HepG2 (cell line): ENCODE data around the gene TAF6. TPM values are rescaled to one million over a fixed set of nuclear protein-coding genes. Genes with fewer than 3 reads are reported as not detected.

ENCODE experiments used
- AHR ChIP-seq: IDR thresholded peaks from 2 replicates; pipeline ENCODE4 v1.6.1; 2018; ENCODE audit warnings: missing genetic modification reagents, missing compliant biosample characterization
- IRF2 ChIP-seq: IDR thresholded peaks from 2 replicates; pipeline ENCODE4 v1.6.1; 2018; ENCODE audit warnings: missing genetic modification reagents, missing compliant biosample characterization
- KLF16 ChIP-seq, 2 experiments: sonication (generic) in 1 of 2; formaldehyde crosslinking in 1 of 2; IDR thresholded peaks; 2 replicates each; pipeline versions ENCODE4 v1.6.1 to v1.8.0; 2016 to 2023; ENCODE audit warnings: missing genetic modification reagents in 2 of 2, missing compliant biosample characterization in 1 of 2
- KLF9 ChIP-seq: IDR thresholded peaks from 2 replicates; pipeline ENCODE4 v1.6.1; 2016; ENCODE audit warnings: low read depth
- RARG ChIP-seq: sonication (generic); formaldehyde crosslinking; IDR thresholded peaks from 2 replicates; pipeline ENCODE4 v1.4.0; 2020; ENCODE audit warnings: low read depth, mild to moderate bottlenecking, missing genetic modification reagents
- REL ChIP-seq: sonication (generic); formaldehyde crosslinking; conservative IDR thresholded peaks from 2 replicates; pipeline ENCODE4 v1.8.0; 2022; ENCODE audit warnings: mild to moderate bottlenecking, missing genetic modification reagents, moderate library complexity
- RXRA ChIP-seq: sonication (generic); formaldehyde crosslinking; IDR thresholded peaks from 2 replicates; pipeline ENCODE4 v1.5.1; 2020; ENCODE audit warnings: missing genetic modification reagents
- SP1 ChIP-seq, 2 experiments: fragments of 450-650 bp in 1 of 2; sonication (generic) in 1 of 2; formaldehyde crosslinking in 1 of 2; IDR thresholded peaks; 2 replicates each; pipeline versions ENCODE4 v1.4.0 to v1.6.1; 2016 to 2020; ENCODE audit warnings: missing genetic modification reagents in 1 of 2
- STAG1 ChIP-seq: sonication (generic); formaldehyde crosslinking; IDR thresholded peaks from 2 replicates; pipeline ENCODE4 v1.4.0; 2020; ENCODE audit warnings: missing genetic modification reagents
- ZFX ChIP-seq: sonication (generic); formaldehyde crosslinking; IDR thresholded peaks from 2 replicates; pipeline ENCODE4 v1.4.0; 2020; ENCODE audit warnings: mild to moderate bottlenecking, low read depth, missing genetic modification reagents, moderate library complexity
- ZNF20 ChIP-seq: sonication (generic); formaldehyde crosslinking; IDR thresholded peaks from 2 replicates; pipeline ENCODE4 v1.4.0; 2020; ENCODE audit warnings: mild to moderate bottlenecking, moderate library complexity, missing genetic modification reagents
- ZNF205 ChIP-seq: IDR thresholded peaks from 2 replicates; pipeline ENCODE4 v1.6.1; 2018; ENCODE audit warnings: missing biosample characterization, missing genetic modification reagents
- ZNF235 ChIP-seq: sonication (generic); formaldehyde crosslinking; IDR thresholded peaks from 2 replicates; pipeline ENCODE4 v1.8.1; 2023; ENCODE audit warnings: mild to moderate bottlenecking, missing genetic modification reagents, borderline replicate concordance
- ZNF24 ChIP-seq: fragments of 450-650 bp; IDR thresholded peaks from 2 replicates; pipeline ENCODE4 v1.6.1; 2017; ENCODE audit warnings: antibody characterized with exemption, mild to moderate bottlenecking
- ZNF335 ChIP-seq: sonication (generic); formaldehyde crosslinking; IDR thresholded peaks from 2 replicates; pipeline ENCODE4 v1.4.0; 2020; ENCODE audit warnings: missing genetic modification reagents
- ZNF543 ChIP-seq: sonication (generic); formaldehyde crosslinking; IDR thresholded peaks from 2 replicates; pipeline ENCODE4 v1.4.0; 2020; ENCODE audit warnings: mild to moderate bottlenecking, missing genetic modification reagents
- ZNF777 ChIP-seq: sonication (generic); formaldehyde crosslinking; IDR thresholded peaks from 2 replicates; pipeline ENCODE4 v1.4.0; 2020; ENCODE audit warnings: missing genetic modification reagents
- polyA plus RNA-seq, 8 experiments: library from polyadenylated mRNA; depleted of rRNA in 3 of 8; stranded (reverse) in 7 of 8; unstranded in 1 of 8; fragments of >200 nt; fragmentation: Illumina TruSeq in 4 of 8; extraction: Trizol in 4 of 8; gene quantifications; 2 replicates each; pipeline versions ENCODE4 v1.2.1 to v1.2.3, GENCODE V29; 2011 to 2016; ENCODE audit warnings: low read depth in 4 of 8, missing spikeins in 1 of 8, mixed read lengths in 1 of 8; ENCODE audit not compliant: insufficient read depth in 1 of 8
- total RNA-seq, 5 experiments: library from RNA; depleted of rRNA; stranded (reverse); fragments of >200 nt; fragmentation: Illumina TruSeq; extraction: Trizol; gene quantifications; 2 replicates each; pipeline ENCODE4 v1.2.3, GENCODE V29; 2016; ENCODE audit warnings: low read depth in 1 of 5
- TF ChIP-seq, protein P1 (sequence below), 2 experiments: sonication (generic) in 1 of 2; formaldehyde crosslinking in 1 of 2; IDR thresholded peaks; 2 replicates each; pipeline versions ENCODE4 v1.6.1 to v1.9.0; 2014 to 2022; ENCODE audit warnings: antibody characterized with exemption in 1 of 2, borderline replicate concordance in 1 of 2, inconsistent platforms in 1 of 2, low read depth in 1 of 2, missing genetic modification reagents in 1 of 2
- TF ChIP-seq, protein P2 (sequence below): sonication (generic); formaldehyde crosslinking; IDR thresholded peaks from 2 replicates; pipeline ENCODE4 v1.4.0; 2020; ENCODE audit warnings: missing genetic modification reagents
- TF ChIP-seq, protein P3 (sequence below): sonication (generic); formaldehyde crosslinking; IDR thresholded peaks from 2 replicates; pipeline ENCODE4 v1.5.1; 2020; ENCODE audit warnings: missing genetic modification reagents, mild to moderate bottlenecking, borderline replicate concordance

Gene TAF6
- total and polyA plus RNA-seq, 2 of the 13 experiments (the other 11 are each of a cell fraction or from before 2014, with no cell fraction given) = 12.9 to 18.8 TPM

DNA sequence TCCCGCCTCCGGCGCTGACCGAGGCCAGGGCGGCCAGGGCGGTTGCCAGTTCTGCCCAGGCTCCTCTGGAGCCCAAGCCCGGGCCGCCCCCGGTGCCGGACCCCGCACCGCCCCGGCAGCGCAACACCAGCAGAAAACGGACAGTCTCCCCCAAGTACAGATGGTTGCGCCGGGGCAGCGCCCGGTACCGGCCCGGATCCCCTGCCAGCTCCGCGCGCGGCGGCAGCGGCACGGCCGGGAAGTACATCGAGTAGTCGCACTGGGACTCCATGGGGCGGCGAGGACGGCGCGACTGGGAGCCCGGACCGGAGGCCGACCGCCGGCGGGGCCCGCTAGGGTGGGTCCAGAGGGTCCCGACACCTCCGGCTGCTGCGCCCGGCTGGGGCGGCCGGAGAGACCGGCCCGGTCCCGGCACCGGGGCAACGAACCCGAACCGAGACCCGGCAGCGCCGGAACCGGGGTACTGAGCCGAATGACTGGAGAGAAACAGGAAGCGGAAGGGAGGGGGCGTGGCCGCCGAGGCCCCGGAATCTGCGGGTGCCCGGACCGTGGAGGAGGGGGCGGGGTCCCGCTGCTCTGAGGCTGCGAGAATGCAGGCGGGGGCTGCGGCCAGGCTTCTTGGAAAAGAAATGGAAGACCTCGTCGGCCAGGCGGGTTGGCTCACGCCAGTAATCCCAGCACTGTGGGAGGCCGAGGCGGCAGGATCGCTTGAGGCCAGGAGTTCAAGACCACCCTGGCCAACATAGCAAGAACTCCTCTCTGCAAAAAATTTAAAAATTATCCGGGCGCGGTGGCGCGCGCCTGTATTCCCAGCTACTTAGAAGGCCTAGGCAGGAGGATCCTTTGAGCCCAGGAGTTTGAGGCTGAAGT lies 39.3 kb upstream of the TAF6 start, which contains the start of gene TRAPPC14 (continued):
- TF ChIP-seq, protein P1, sequence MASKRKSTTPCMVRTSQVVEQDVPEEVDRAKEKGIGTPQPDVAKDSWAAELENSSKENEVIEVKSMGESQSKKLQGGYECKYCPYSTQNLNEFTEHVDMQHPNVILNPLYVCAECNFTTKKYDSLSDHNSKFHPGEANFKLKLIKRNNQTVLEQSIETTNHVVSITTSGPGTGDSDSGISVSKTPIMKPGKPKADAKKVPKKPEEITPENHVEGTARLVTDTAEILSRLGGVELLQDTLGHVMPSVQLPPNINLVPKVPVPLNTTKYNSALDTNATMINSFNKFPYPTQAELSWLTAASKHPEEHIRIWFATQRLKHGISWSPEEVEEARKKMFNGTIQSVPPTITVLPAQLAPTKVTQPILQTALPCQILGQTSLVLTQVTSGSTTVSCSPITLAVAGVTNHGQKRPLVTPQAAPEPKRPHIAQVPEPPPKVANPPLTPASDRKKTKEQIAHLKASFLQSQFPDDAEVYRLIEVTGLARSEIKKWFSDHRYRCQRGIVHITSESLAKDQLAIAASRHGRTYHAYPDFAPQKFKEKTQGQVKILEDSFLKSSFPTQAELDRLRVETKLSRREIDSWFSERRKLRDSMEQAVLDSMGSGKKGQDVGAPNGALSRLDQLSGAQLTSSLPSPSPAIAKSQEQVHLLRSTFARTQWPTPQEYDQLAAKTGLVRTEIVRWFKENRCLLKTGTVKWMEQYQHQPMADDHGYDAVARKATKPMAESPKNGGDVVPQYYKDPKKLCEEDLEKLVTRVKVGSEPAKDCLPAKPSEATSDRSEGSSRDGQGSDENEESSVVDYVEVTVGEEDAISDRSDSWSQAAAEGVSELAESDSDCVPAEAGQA (IDR thresholded peaks at IDR 0.05; ENCODE audit: low read depth) = peak; percentile 70; the same call in 1 of the 2 replicates
- TF ChIP-seq, protein P1 (CRISPR knock-in tag; IDR thresholded peaks at IDR 0.05; ENCODE audit: borderline replicate concordance) = peak; percentile 62; the same call in 1 of the 2 replicates
- TF ChIP-seq IRF2 (CRISPR knock-in tag) (peak; percentile 70; the same call in 1 of the 2 replicates), SP1 (IDR thresholded peaks at IDR 0.05) (no peak), SP1 (CRISPR knock-in tag; IDR thresholded peaks at IDR 0.05) (peak; percentile 97), ZNF235 (CRISPR knock-in tag) (no peak), ZNF777 (CRISPR knock-in tag) (peak; percentile 55; the same call in 1 of the 2 replicates), ZFX (CRISPR knock-in tag) (peak; percentile 65; the same call in 1 of the 2 replicates), ZNF205 (peak; percentile 23; the same call in 1 of the 2 replicates), AHR (CRISPR knock-in tag) (0 out of 2 replicates have a peak, but pooled peaks have one; percentile 42), RXRA (CRISPR knock-in tag) (peak; percentile 19; the same call in 1 of the 2 replicates), ZNF24 (peak; percentile 30; the same call in 1 of the 2 replicates), ZNF335 (CRISPR knock-in tag) (0 out of 2 replicates have a peak, but pooled peaks have one; percentile 48), REL (CRISPR knock-in tag) (no peak), STAG1 (CRISPR knock-in tag) (no peak), ZNF20 (no peak), ZNF543 (CRISPR knock-in tag) (peak; percentile 53; the same call in 1 of the 2 replicates), RARG (CRISPR knock-in tag) (peak; percentile 85; the same call in 1 of the 2 replicates), KLF9 (peak; percentile 88), KLF16 (CRISPR knock-in tag; IDR thresholded peaks at IDR 0.05) (peak in 1 of 2 experiments; percentile 81; a peak in 2 of 4 replicates)
- TF ChIP-seq, protein P2, sequence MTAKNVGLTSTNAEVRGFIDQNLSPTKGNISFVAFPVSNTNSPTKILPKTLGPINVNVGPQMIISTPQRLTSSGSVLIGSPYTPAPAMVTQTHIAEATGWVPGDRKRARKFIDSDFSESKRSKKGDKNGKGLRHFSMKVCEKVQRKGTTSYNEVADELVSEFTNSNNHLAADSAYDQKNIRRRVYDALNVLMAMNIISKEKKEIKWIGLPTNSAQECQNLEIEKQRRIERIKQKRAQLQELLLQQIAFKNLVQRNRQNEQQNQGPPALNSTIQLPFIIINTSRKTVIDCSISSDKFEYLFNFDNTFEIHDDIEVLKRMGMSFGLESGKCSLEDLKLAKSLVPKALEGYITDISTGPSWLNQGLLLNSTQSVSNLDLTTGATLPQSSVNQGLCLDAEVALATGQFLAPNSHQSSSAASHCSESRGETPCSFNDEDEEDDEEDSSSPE (CRISPR knock-in tag) = peak; percentile 65
- TF ChIP-seq, protein P3, sequence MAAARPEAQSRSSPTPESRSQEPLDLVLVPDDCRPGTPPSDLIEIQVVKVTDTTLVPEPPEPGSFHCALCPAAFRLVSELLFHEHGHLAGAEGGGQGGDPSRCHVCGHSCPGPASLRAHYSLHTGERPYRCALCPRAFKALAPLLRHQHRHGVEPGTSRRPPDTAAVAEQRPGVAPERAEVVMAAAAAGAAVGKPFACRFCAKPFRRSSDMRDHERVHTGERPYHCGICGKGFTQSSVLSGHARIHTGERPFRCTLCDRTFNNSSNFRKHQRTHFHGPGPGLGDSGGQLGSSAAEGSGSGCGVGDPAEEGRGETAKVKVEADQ (CRISPR knock-in tag) = peak; percentile 30; the same call in 1 of the 2 replicates
